Right atrium auricular region (tissue), 2 donors: Measurements from ENCODE around the gene FAM236C. TPM values are rescaled to one million over a fixed set of nuclear protein-coding genes. Genes with fewer than 3 reads are reported as not detected.

Source experiments
- total RNA-seq, 2 donors: library from RNA; depleted of rRNA; stranded (reverse); fragments of >200 nt; gene quantifications; one replicate each; pipeline ENCODE4 v1.1.0, GENCODE V29; 2016

The FAM236C gene
- total RNA-seq, 2 donors from 2014 or later: not detected

Other genes with a start within 250 kb of the FAM236C start
- gene PHKA1, start 198.3 kb upstream of the FAM236C start, total RNA-seq: 1 to 10 TPM; 5.9 to 9.3 TPM
- not detected for gene DMRTC1B, start 135.7 kb upstream of the FAM236C start, total RNA-seq
- gene FAM236B, start 130.0 kb upstream of the FAM236C start, total RNA-seq: not detected
- gene FAM236D, start 104.4 kb upstream of the FAM236C start, total RNA-seq: not detected
- not detected for gene FAM236A, start 25.6 kb downstream of the FAM236C start, total RNA-seq
- gene DMRTC1, start 31.2 kb downstream of the FAM236C start, total RNA-seq: not detected
- not detected for gene PABPC1L2B, start 90.3 kb downstream of the FAM236C start, total RNA-seq
- gene PABPC1L2A, start 166.9 kb downstream of the FAM236C start, total RNA-seq: not detected